HL-60/S4 treated with retinoic acid at 250 ng/mL for 4 days and 3 days (cell line): ENCODE results near the gene EPHA6.

Experiments
- in situ Hi-C: fragments of 300-500 bp; cut with MboI; formaldehyde crosslinking; loops from 2 replicates; pipeline ENCODE4 v1.7.0; 2022; ENCODE audit warnings: low sequenced_read_pairs

The EPHA6 gene

DNA sequence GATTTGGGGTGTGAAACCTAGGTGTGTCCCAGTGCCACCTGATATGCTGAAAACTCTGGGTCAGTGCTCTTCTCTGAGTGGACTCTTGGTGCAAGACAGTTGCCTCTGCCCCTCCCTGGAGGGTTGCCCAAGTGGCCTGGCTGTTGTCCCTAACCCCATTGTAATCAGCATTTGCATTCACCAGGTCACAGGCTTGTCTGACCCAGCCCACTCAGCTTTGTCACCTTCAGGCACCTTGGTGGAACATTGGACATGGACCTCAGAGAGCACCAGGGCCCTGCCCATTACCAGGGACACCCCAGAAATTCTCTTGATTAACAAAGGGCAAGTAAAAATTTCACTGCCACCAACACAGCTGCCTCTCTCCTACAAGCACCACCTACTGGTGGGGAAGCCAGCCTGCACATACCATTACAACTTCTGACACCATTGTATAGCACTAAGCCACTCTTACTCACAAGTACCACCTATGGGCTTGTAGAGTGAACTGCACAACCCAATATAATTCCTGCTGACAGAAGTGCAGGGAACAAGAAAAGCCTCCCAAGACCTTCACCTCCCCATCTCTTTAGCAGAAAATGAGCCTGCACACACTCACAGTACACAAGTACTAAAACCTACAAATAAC lies 324.6 kb downstream of the EPHA6 start:
- in situ Hi-C loops = no loop called here

DNA sequence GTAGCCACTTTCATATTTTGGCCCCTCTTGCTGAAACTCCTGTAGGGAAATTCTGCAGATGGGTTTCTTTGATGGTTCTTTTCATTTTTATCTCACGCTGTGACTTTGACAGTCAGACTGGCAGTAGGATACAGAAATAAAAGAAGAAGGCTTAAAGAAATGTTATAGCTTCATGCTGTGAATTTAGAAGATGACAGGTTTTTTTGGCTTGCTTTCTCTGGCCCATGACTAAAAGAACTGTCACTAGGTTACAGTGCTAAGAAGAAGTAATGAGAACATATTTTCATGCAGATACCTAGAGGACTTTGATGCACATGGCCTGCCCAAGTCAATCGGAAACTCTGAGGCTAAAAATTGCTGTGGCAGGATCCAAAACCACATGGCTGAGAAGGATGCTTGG lies 334.5 kb downstream of the EPHA6 start:
- in situ Hi-C loops = no loop called here

DNA sequence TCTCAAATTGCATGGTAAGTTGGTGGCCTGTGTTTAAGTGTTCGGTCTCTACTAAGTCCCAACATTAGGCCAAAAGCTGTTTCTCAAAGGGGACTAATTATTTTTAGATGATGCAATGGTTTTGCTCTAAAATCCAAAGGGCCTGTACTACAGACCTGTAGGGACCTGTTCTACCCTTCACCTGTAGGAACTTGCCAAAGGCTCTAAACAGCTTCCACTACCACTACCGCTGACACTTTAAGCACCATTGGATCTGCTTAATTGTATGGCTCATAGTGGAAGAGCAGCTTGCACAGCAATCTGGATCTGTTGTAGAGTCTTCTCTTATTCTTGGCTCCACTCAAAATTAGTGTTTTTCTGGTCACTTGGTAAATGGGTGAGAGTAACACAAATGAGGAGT lies 346.8 kb downstream of the EPHA6 start:
- in situ Hi-C loops = no loop called here

DNA sequence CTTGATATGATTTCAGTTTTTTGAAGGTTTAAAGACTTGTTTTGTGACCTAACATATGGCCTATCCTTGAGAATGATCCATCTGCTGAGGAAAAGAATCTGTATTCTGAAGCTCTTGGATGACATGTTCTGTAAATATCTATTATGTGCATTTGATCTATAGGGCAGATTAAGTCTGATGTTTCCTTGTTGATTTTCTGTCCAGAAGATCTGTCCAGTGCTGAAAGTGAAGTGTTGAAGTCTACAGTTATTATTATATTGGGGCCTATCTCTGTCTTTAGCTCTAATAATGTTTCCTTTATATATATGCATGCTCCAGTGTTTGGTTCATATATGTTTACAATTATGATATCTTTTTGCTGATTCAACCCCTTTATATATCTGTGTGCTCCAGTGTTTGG lies 362.8 kb downstream of the EPHA6 start:
- in situ Hi-C loops = no loop called here

DNA sequence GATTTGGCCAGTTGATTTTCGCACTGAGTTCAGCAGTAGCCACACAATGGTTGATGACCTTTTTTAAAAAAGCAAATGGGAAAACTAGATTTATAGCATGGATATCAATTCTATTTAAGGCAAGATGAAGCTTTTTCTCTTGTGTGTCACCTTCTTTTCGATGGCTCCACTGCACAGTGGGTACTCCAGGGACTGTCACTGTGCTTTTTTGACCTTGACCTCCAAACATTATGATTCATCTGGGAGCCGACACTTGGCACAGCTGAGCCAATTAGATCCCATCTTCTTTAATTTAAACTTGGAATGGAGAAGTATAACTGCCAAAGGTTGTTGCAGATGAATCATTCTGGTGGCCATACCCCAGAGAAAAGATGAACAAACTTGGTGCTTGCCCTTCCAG lies 367.3 kb downstream of the EPHA6 start:
- in situ Hi-C loops = no loop called here

DNA sequence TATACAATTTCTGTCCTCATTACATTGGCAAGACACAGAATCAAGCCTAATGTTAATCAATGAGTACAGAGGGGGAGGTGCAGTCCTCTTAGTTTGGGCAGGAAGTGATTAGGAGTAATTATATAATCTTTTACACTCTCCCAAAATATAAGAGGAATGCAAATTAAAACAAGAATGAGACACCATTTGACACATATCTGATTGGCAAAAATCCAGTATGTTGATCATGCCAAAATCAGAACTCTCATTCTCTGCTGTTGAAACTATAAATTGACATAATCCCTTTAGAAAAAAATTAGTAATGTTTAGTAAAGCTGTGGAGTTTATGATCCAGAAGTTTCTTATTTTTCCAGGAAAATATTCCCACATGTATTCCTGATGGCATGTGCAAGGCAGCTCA lies 373.4 kb downstream of the EPHA6 start:
- in situ Hi-C loops = no loop called here

DNA sequence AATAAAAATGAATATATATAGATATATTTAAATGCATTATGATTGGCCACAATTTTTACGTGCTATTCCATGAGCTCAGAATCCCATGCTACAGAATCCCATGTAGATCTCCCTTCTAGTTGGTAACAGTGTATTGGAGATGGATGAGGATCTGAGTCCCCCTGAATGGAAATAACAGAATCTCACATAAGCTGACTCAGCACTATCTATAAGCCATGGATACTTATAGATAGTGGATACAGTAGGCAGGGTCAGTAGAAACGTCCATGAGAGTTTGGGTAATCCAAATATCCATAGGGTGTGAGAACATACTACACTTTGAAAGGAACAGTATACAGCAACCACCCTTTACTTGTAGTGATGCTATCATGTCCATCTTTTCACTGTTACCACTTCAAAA lies 375.4 kb downstream of the EPHA6 start:
- in situ Hi-C loops = no loop called here

DNA sequence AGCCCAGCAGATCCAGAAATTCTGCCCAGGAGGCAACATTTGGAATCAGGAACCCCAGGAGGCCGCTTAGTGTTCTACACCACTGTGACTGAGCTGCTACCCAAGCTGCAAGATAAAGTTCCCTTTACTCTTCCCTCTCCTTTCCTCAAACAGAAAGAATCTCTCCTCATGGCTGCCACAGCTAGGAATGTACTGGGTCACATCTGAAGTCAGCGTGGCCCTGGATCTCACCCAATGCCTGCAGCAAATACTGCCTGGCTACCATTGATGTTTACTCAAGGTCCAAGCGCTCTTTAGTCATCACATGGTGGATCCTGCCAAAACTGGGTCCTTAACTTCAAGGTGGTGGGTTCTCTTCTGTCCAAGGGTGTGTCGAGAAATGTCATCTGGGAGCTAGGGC lies 382.7 kb downstream of the EPHA6 start:
- in situ Hi-C loops = no loop called here

DNA sequence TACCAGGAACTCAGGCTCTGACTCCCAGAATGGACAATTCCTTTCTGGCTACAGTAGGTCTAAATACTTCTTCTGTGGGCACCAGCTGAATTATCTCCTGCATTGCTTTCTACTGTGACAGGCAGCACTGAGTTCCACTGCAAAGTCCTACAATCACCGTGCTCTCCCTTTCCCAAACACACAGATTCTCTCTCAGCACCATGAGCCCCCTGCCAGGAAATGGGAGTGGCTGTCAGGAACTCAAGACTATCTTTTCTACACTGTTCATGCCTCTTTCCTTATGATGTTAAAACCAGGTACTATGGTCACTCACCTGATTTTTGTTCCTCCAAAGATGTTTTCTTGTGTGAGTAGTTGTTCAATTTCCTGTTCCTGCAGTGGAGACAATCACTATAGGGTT lies 383.4 kb downstream of the EPHA6 start:
- in situ Hi-C loops = no loop called here

DNA sequence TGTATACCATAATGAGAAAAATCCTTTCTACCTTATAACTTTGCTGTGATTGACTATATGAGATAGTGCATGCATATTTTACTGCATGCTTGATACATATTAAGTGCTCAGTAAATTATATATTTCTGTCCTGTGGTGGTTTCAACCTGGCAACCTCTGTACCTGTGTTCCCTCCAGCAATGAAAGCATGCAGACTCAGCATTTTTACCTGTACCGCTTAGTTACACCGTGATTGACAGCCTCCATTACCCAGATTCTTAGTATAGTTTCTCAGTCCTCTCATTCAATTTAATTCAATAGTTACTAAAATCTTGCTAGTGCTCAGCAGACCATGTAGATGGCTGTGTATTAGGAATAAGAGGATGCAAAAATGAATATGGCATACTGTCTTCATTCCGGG lies 386.0 kb downstream of the EPHA6 start:
- in situ Hi-C loops = no loop called here

DNA sequence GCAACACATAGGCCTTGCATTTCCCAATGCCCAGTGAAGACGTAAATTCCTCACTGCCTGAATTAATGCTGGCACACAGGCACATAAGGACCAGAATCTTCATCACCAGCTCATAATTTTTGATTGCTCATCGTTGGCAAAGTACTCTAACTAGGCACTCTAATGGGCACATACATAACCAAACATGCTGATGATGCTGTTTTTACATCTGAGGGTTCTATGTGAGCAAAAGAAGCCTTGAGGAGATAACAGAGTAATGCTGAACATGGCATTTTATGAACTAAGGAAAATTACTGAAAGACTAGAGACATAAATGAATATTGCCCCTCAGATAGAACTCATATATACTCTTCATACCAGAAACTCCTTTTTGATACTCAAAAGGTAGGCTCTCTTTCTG lies 387.4 kb downstream of the EPHA6 start:
- in situ Hi-C loops = no loop called here

DNA sequence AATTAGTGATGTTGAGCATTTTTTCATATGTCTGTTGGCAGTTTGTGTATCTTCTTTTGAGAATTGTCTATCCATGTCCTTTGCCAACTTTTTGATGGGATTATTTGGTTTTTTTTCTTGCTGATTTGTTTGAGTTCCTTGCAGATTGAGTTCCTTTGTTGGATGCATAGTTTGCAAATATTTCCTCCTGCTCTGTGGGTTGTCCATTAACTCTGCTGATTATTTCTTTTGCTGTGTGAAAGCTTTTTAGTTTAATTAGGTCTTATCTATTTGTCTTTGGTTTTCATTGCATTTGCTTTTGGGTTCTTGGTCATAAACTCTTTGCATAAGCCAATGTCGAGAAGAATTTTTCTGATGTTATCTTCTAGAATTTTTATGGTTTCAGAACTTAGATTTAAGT lies 414.6 kb downstream of the EPHA6 start:
- in situ Hi-C loops = no loop called here

DNA sequence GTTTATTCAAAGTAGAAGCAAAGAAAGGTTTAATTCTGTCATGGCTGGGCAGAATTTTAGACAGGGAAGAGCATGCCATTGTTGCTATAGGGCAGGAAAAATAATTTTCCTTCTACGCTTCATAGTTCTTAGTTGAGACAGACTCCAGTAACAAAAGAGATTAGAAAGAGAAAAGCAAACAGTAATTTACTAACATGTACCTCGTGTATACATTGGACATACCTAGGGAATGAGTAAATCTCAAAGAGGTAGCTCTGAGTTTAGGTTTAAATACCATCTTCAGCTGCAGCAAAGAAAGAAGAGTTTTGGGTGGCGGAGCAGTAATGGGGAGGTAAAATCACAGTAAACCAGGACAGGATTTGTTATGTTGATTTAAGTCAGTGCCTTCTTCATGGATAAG lies 416.1 kb downstream of the EPHA6 start:
- in situ Hi-C loops = no loop called here

DNA sequence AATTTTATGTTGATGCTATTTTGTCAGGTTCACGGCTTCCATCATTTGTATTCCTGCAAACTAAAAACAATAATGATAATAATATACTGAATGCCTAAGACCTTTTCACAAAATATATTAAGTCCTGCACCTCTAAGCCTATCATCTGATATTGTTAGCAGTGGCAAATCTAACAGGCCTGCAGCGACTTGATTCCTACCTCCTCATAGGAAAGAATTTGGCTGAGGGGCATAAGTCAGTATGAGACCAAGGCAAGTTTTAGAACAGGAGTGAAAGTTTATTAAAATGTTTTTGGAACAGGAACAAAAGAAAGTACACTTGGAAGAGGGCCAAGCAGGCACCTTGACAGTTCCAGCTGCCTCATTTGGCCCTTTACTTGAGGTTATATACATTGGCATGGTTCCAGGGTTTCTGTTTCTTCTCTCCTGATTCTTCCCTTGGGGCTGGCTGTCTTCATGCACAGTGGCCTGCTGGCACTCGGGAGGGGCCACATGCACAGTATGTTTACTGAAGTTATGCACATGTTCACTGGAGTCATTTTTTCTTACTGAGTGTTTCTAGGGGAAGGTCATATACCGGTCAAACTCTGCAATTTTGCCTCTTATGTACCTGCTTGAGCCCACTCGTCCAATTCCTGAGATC lies 418.1 kb downstream of the EPHA6 start:
- in situ Hi-C loops = no loop called here

DNA sequence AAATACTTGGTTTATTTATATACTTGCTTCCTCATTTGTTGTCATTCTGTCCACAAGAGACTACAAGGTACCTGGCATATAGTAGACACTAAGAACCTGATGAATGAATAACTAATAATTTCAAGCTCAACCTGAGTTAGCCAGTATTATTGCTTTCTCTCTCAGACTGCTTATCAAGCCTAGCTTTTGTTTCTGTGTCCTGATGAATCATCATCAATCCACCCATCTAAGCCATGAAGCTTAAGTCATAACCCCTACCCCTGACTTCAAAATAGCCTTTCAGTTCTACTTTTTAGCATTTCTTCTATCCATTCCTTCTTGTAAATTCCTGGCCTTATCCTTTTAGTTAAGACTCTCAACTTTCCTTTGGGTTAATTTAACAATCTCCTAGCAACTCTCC lies 420.8 kb downstream of the EPHA6 start:
- in situ Hi-C loops = no loop called here

DNA sequence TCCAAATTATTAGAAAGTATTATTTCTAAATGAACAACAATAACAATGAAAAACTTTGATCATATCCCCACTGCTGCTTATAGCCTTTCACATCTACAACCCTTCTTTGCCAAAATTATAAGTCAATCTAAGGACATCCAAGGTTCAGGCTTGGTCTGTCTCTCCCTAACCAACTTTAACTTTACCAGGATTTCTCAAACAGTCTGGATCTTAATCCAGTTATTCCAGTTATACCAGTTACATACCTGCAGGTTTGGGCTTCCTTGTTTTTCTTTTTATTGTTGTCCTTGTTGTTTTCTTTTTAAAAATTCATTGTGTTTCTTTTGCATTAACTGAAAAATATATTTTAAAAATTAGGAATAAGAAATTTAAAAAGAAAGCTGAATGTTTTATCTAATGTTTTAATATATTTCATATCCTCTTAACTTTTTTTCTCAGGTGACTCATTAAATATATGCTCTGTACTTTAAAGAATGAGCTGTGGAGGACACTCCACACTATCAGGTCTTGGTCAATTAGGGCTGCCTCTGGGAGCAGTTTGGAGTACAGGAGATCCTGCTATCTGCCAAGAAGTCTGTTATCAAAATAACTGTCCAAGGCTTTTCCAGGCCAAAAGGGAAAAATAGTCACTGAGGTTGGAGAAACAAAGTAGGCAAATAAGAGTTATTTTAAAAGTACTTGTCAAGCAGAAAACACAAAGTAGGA lies 421.4 kb downstream of the EPHA6 start:
- in situ Hi-C loops = no loop called here

DNA sequence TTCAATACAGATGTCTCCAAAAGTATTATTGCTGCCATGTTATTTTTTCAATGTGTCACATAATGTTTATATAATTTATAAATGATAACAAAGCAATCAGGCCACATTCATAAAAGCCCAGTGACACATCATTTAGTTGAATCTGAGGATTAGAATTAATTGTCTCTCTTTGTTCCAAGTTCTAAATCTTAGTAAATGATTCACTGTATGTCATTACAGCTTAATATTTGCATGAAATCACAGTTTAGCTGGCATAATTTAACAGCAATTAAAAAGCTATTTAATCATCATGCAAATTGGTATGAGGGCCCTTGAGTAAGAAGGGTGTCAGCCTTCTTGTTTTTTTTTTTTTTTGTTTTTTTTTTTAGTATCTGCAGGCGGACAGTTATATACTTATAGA lies 427.0 kb downstream of the EPHA6 start:
- in situ Hi-C loops = no loop called here

DNA sequence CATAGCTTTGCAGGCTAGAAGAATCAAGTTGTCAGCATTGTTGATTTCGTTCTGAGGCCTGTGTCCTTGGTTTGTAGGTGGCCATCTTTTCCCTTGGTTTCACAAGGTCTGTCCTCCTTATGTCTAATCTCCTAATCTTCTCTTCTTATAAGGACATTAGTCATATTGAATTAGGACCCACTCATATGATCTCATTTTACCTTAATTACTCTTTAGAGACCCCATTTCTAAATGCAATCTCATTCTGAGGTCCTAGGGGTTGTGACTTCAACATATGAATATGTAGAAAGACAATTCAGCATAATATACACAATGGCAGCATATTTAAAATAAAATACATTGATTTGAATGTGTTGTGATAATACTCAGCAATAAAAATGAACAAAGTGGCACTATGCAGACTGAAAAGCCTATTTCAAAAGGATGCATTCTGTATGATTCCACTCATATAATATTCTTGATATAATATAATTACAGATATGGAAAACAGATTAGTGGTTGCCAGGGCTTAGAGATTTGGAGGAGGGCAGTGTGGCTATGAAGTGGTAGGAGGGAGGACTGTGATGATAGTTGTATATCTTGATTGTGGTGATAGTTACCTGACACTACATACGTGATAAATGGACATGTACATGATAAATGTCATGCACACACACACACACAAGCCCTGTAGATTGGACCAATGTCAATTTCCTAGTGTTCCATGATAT lies 431.0 kb downstream of the EPHA6 start:
- in situ Hi-C loops = no loop called here

DNA sequence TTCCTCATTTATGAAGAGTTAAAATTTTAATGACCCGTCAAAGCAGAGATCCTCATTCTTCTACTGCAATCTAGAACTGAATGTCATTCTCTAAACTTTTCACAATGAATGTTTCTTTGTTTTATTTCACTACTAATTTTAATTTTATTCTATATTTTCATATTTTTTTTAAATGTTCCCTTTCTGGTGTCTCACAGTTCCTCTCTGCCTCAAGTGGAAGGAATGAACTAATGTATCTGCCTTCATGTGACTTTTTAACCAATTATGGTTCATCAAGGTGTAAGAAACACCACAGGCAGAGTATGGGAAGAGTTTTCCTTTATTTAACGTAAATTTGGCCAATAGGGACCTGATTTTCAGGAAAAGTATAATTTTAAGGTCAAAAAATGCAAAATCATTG lies 441.7 kb downstream of the EPHA6 start:
- in situ Hi-C loops = no loop called here

DNA sequence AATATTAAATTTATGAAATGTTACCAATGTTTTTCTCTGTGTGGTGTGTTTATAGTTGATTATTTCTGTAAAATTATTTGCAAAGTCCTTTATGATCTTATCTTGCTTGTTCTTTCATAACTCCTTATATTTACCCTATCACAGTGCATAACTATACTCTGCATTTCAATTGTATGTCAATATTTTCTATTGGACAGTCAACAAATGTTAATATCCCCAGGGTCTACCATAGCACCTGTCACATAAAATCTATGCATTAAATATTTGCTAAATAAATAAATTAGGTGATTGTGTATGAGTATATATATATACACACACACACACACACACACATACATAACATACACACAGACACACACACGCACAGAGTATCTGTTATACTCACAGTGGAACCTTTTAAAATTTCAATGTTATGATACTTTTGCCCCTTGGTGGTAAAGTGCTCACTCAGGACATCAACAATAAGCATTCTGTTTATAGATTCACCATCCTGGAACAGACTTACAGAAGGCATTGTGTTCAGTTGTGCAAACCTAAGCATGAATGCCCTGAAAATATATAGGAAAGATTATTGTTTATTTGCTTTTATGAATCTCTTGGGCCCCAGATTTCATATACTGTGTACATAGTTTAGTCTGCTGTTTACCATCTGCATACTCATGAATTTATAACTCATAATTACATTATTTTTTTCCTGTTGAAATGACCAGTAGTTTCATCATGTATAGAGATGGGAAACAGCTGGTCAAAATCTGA lies 443.7 kb downstream of the EPHA6 start:
- in situ Hi-C loops = no loop called here

DNA sequence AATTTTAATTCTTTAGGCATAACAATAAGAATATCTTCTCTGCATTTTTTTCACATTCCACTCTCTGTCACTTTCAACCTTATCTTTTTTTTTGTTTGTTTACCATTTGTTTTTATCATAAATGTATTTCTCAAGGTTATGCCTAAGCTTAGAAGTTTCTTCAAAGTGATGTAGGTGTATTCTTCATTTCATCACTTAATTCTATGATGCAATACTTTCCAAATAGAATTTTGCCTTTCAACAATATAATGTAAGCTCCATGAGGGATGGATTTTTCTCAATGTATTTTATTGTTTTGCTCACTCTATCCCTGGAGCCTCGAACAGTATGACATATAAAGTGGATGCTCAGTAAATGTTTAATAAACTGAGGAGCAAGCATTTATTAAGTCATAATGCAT lies 444.9 kb downstream of the EPHA6 start:
- in situ Hi-C loops = no loop called here
